GM18519 (cell line): ENCODE data around the gene SRPK3.

Experiments
- ATAC-seq: cut with Tn5 transposase; IDR thresholded peaks from one replicate; pipeline ENCODE4 v1.9.1; 2021; ENCODE audit warnings: mild to moderate bottlenecking, moderate library complexity; ENCODE audit not compliant: unreplicated experiment, low FRiP score

The SRPK3 gene

GRCh38 chrX:153828308-153828707, 47.5 kb downstream of the SRPK3 start:
- no peak for ATAC-seq

- no peak for ATAC-seq
Observed at GRCh38 chrX:153828723-153829548, 48.1 kb downstream of the SRPK3 start.

GRCh38 chrX:153829549-153829798, 48.6 kb downstream of the SRPK3 start:
- ATAC-seq = no peak

GRCh38 chrX:153829799-153830639, 49.2 kb downstream of the SRPK3 start, which contains the start of gene PDZD4:
TSS of gene PDZD4 (minus strand) at chrX:153830544. CDS start at chrX:153830298, 246 bp downstream.
- no peak for ATAC-seq

GRCh38 chrX:153830640-153831428, 50.0 kb downstream of the SRPK3 start:
- no peak for ATAC-seq

GRCh38 chrX:153831429-153832150, 50.7 kb downstream of the SRPK3 start:
- ATAC-seq = no peak

GRCh38 chrX:153832728-153833127, 51.9 kb downstream of the SRPK3 start:
- no peak for ATAC-seq
